ENCODE data around the gene ENOX1.

ENOX1 gene

DNA sequence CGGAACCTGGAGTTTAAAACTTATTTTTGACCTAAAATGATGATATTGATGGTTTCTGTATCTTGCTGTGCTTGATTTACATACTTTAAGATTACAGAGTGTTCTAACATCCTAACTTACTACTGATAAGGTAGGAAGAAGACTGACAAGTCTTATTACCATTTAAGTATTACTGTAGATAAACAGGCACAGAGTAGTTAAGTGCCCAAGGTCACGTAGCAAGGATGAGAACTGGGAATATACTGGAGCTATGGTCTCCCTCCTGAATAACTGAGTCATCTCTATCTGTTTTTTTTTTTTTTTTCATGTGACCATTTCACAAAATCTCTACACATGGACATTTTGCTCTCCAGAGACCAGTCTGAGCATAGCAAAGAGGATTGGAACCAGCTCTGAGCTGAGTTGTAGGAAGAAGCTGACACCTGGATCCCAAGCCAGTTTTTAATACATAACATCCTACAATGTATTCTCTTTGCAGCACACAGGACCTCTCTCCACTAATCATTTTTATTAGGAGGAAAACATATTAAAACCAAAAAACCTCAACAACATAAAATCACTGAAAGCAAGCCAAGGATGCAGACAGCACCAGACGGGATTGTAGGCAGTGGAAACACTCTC is 589.9 kb downstream of the ENOX1 start:
- Histone ChIP-seq H3K36me3 (ENCODE audit: control insufficient read depth in 4 of 4, insufficient read depth in 4 of 4, low read length in 3 of 4) (no peaks in the 10 kb centered on the region), H3K27ac (ENCODE audit: insufficient read depth in 1 of 2, low read depth in 1 of 2, low read length in 2 of 2, poor library complexity in 1 of 2, severe bottlenecking in 2 of 2) (no peak overlapping the region), H3K9me3 (ENCODE audit: control extremely low read depth in 1 of 5, control insufficient read depth in 4 of 5, insufficient read depth in 2 of 5, low read depth in 1 of 5, low read length in 4 of 5) (peaks cover 0 to 3% (median 0%) of the 10 kb centered on the region in 5 experiments), H3K4me1 (ENCODE audit: control extremely low read depth in 1 of 4, control insufficient read depth in 4 of 4, insufficient read depth in 4 of 4, low read length in 3 of 4) (no peaks in the 10 kb centered on the region), H3K27me3 (replicated peaks in 2 of 5; ENCODE audit: control insufficient read depth in 4 of 5, insufficient read depth in 5 of 5, low read length in 4 of 5) (no peaks in the 10 kb centered on the region), H3K4me3 (ENCODE audit: control insufficient read depth in 1 of 7, extremely low read depth in 1 of 7, insufficient read depth in 4 of 7, low read depth in 2 of 7, low read length in 6 of 7) (no peak overlapping the region)
- ChIA-PET CTCF (interaction anchor here (1.8 kb wide), 1 partner anchor 9 kb away, joined by 5 read pairs; no protein-coding TSS in a partner anchor), POLR2A (no interaction called here)
- DNase-seq = no peak
- 100% methylated on average over 1 of the region's 3 CpGs for WGBS (ENCODE audit: insufficient coverage)

DNA sequence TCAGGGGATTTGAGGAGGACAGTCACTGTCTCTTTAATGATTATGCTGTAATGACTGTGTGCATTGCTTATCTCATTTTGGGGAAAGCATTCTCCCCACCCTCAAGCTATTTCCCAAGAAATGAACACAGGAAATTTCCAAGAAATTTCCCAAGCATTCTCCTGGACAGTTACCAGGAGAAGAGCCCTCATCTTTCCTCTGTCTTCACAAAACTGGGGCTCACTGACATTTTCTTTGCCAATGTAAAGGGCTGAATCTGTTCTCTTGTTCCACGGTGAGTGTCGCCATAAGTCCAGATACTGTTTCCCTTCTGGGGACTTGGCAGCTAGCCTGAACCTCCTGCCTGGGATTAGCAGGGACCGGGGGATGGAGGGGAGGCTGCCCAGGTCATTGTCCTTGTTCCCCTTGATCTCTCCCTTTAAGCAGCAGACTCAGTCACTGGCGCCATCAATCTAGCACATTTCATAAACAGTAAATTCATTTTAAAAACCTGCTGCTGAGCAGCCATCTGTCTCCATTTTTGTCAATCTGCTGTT is 590.6 kb downstream of the ENOX1 start:
- no peaks in the 10 kb centered on the region for H3K4me1 ChIP-seq (ENCODE audit: control extremely low read depth in 1 of 4, control insufficient read depth in 4 of 4, insufficient read depth in 4 of 4, low read length in 3 of 4)
- no peaks in the 10 kb centered on the region for H3K36me3 ChIP-seq (ENCODE audit: control insufficient read depth in 4 of 4, insufficient read depth in 4 of 4, low read length in 3 of 4)
- no peak overlapping the region for H3K27ac ChIP-seq (ENCODE audit: insufficient read depth in 1 of 2, low read depth in 1 of 2, low read length in 2 of 2, poor library complexity in 1 of 2, severe bottlenecking in 2 of 2)
- ChIA-PET CTCF (no interaction called here), POLR2A (no interaction called here)
- no peak for DNase-seq
- H3K27me3 ChIP-seq (replicated peaks in 2 of 5; ENCODE audit: control insufficient read depth in 4 of 5, insufficient read depth in 5 of 5, low read length in 4 of 5) = no peaks in the 10 kb centered on the region
- WGBS (ENCODE audit: insufficient coverage) = 95% methylated on average over 3 of the region's 4 CpGs
- H3K9me3 ChIP-seq (ENCODE audit: control extremely low read depth in 1 of 5, control insufficient read depth in 4 of 5, insufficient read depth in 2 of 5, low read depth in 1 of 5, low read length in 4 of 5) = no peaks in the 10 kb centered on the region
- H3K4me3 ChIP-seq (ENCODE audit: control insufficient read depth in 1 of 7, extremely low read depth in 1 of 7, insufficient read depth in 4 of 7, low read depth in 2 of 7, low read length in 6 of 7) = no peak overlapping the region

DNA sequence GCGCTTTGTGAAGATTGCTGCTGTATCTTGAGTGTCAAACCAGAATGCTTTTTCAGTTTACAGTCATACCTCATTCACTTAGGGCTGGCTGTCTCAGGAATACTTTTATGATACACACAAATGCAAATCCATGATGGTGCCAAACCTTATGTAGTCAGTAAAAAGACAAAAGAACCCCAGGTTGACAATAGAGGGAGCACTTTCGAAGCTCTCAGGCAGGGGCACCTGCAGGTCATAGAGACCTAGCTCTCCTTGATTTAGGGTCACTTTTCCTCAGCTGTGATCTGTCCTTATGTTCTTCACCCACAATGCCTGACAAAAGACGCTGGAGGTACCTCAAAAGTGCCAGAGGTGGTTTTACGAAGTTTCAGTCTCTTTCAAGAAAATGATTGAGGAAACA is 591.2 kb downstream of the ENOX1 start:
- 98% methylated on average over 4 of the region's 4 CpGs for WGBS (ENCODE audit: insufficient coverage)
- no peaks in the 10 kb centered on the region for H3K36me3 ChIP-seq (ENCODE audit: control insufficient read depth in 4 of 4, insufficient read depth in 4 of 4, low read length in 3 of 4)
- H3K4me1 ChIP-seq (ENCODE audit: control extremely low read depth in 1 of 4, control insufficient read depth in 4 of 4, insufficient read depth in 4 of 4, low read length in 3 of 4) = no peaks in the 10 kb centered on the region
- H3K27me3 ChIP-seq (replicated peaks in 2 of 5; ENCODE audit: control insufficient read depth in 4 of 5, insufficient read depth in 5 of 5, low read length in 4 of 5) = no peaks in the 10 kb centered on the region
- DNase-seq = no peak
- H3K9me3 ChIP-seq (ENCODE audit: control extremely low read depth in 1 of 5, control insufficient read depth in 4 of 5, insufficient read depth in 2 of 5, low read depth in 1 of 5, low read length in 4 of 5) = no peaks in the 10 kb centered on the region
- ChIA-PET POLR2A (no interaction called here), CTCF (no interaction called here)
- H3K4me3 ChIP-seq (ENCODE audit: control insufficient read depth in 1 of 7, extremely low read depth in 1 of 7, insufficient read depth in 4 of 7, low read depth in 2 of 7, low read length in 6 of 7) = no peak overlapping the region
- no peak overlapping the region for H3K27ac ChIP-seq (ENCODE audit: insufficient read depth in 1 of 2, low read depth in 1 of 2, low read length in 2 of 2, poor library complexity in 1 of 2, severe bottlenecking in 2 of 2)

DNA sequence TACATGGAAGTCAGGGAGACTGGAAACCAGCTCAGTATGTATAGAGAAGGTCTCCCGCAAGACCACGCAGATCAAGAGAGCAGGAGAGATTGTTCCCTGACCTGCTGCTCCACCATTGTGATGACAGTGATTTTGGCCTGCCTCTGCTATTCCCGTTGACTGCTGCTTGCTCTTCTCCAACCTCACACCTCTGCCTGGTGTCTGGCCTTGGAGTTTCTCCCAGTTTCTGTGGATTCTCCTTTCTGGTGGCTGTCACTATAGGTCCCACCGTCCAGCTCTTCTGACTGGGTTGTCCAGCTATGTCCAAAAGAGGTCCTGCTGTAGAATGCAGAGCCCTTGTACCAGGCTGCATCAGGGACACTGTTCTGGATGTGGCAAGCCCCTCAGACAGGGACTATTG is 591.7 kb downstream of the ENOX1 start:
- CTCF ChIA-PET = no interaction called here
- 93% methylated on average over 4 of the region's 4 CpGs for WGBS (ENCODE audit: insufficient coverage)
- H3K27me3 ChIP-seq (replicated peaks in 2 of 5; ENCODE audit: control insufficient read depth in 4 of 5, insufficient read depth in 5 of 5, low read length in 4 of 5) = no peaks in the 10 kb centered on the region
- no peak for DNase-seq
- no peak overlapping the region for H3K4me3 ChIP-seq (ENCODE audit: control insufficient read depth in 1 of 7, extremely low read depth in 1 of 7, insufficient read depth in 4 of 7, low read depth in 2 of 7, low read length in 6 of 7)
- no peak overlapping the region for H3K27ac ChIP-seq (ENCODE audit: insufficient read depth in 1 of 2, low read depth in 1 of 2, low read length in 2 of 2, poor library complexity in 1 of 2, severe bottlenecking in 2 of 2)
- no peaks in the 10 kb centered on the region for H3K9me3 ChIP-seq (ENCODE audit: control extremely low read depth in 1 of 5, control insufficient read depth in 4 of 5, insufficient read depth in 2 of 5, low read depth in 1 of 5, low read length in 4 of 5)
- H3K36me3 ChIP-seq (ENCODE audit: control insufficient read depth in 4 of 4, insufficient read depth in 4 of 4, low read length in 3 of 4) = no peaks in the 10 kb centered on the region
- POLR2A ChIA-PET = no interaction called here
- H3K4me1 ChIP-seq (ENCODE audit: control extremely low read depth in 1 of 4, control insufficient read depth in 4 of 4, insufficient read depth in 4 of 4, low read length in 3 of 4) = no peaks in the 10 kb centered on the region

DNA sequence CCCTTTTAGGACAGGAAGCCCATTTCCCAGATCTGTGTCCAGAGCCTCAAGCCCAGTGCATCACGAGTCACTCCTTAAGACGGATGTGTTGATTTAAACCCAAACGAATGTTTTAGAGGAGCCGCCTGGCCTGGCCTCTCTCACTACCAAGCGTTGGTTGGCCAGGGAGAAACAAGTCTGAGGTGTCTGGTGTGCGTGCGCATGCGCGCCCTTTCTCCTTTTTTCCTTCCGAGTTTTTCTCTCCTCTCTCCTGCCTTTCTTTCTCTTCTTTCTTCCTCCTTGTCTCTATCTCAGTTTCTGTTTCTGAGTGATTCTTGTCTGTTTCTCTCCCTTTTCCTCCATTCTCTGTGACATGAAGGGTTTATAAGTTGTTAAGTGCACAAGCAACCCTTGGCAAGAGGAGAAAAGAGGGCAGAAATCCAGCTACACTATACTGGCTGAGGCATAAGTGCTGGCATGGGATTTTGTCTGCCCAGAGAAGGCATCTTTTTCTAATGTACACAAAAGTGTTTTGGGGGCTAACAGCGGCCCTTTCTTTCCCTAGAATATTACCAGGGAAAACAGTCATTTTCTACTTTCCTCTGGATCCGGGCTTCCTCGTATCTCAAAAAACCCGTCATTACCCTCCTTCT is 592.9 kb downstream of the ENOX1 start:
- H3K4me3 ChIP-seq (ENCODE audit: control insufficient read depth in 1 of 7, extremely low read depth in 1 of 7, insufficient read depth in 4 of 7, low read depth in 2 of 7, low read length in 6 of 7) = no peak overlapping the region
- no peak for DNase-seq
- POLR2A ChIA-PET = no interaction called here
- CTCF ChIA-PET = no interaction called here
- no peak overlapping the region for H3K27ac ChIP-seq (ENCODE audit: insufficient read depth in 1 of 2, low read depth in 1 of 2, low read length in 2 of 2, poor library complexity in 1 of 2, severe bottlenecking in 2 of 2)
- no peaks in the 10 kb centered on the region for H3K4me1 ChIP-seq (ENCODE audit: control extremely low read depth in 1 of 4, control insufficient read depth in 4 of 4, insufficient read depth in 4 of 4, low read length in 3 of 4)
- no peaks in the 10 kb centered on the region for H3K36me3 ChIP-seq (ENCODE audit: control insufficient read depth in 4 of 4, insufficient read depth in 4 of 4, low read length in 3 of 4)
- 100% methylated on average over 10 of the region's 14 CpGs for WGBS (ENCODE audit: insufficient coverage)
- H3K9me3 ChIP-seq (ENCODE audit: control extremely low read depth in 1 of 5, control insufficient read depth in 4 of 5, insufficient read depth in 2 of 5, low read depth in 1 of 5, low read length in 4 of 5) = no peaks in the 10 kb centered on the region
- H3K27me3 ChIP-seq (replicated peaks in 2 of 5; ENCODE audit: control insufficient read depth in 4 of 5, insufficient read depth in 5 of 5, low read length in 4 of 5) = no peaks in the 10 kb centered on the region

DNA sequence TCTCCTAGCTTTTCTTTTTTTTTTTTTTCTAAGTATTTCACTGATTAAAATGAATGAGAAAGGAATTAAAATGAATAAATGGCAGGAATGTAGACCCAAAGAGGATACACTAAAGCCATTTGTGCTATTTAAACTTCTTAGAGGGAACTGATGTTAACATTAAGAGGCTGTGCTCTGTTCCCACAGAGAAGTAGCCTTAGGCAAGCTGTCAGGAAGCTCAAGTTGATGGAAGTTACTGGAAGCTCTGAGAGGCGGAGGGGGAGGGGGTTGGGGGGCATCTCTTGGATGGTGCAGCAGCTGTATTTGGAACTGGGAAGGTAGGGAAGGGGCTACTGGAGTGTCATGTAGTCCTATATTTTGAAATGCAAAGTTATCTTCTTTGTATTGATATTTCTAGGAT is 595.2 kb downstream of the ENOX1 start:
- DNase-seq = no peak
- no CpG with 5 or more reads among the region's 1 CpG for WGBS (ENCODE audit: insufficient coverage)
- no peaks in the 10 kb centered on the region for H3K4me1 ChIP-seq (ENCODE audit: control extremely low read depth in 1 of 4, control insufficient read depth in 4 of 4, insufficient read depth in 4 of 4, low read length in 3 of 4)
- no peaks in the 10 kb centered on the region for H3K36me3 ChIP-seq (ENCODE audit: control insufficient read depth in 4 of 4, insufficient read depth in 4 of 4, low read length in 3 of 4)
- no peak overlapping the region for H3K27ac ChIP-seq (ENCODE audit: insufficient read depth in 1 of 2, low read depth in 1 of 2, low read length in 2 of 2, poor library complexity in 1 of 2, severe bottlenecking in 2 of 2)
- ChIA-PET POLR2A (no interaction called here), CTCF (interaction anchor here (0.6 kb wide), 1 partner anchor 16 kb away, joined by 3 read pairs; no protein-coding TSS in a partner anchor)
- H3K9me3 ChIP-seq (ENCODE audit: control extremely low read depth in 1 of 5, control insufficient read depth in 4 of 5, insufficient read depth in 2 of 5, low read depth in 1 of 5, low read length in 4 of 5) = no peaks in the 10 kb centered on the region
- no peaks in the 10 kb centered on the region for H3K27me3 ChIP-seq (replicated peaks in 2 of 5; ENCODE audit: control insufficient read depth in 4 of 5, insufficient read depth in 5 of 5, low read length in 4 of 5)
- H3K4me3 ChIP-seq (ENCODE audit: control insufficient read depth in 1 of 7, extremely low read depth in 1 of 7, insufficient read depth in 4 of 7, low read depth in 2 of 7, low read length in 6 of 7) = no peak overlapping the region

DNA sequence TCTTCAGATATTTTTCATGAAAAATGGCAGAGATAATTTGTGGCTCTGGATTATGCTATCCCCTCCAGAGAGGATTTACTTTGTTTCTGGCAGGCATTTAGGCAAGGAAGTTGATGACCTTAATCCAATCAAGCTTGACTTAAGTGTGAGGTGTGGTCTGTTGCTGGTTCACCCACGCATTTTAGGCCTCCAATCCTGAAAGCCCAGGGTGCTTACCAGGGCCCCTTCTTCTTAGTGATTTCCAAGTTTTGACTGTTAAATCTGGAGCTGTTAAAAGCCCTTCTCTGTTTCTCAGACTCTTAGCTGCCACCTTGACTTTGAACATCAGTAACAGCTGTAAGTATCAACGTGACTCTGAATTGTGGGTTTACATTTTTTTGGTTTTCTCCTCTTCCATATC is 601.5 kb downstream of the ENOX1 start:
- H3K4me1 ChIP-seq (ENCODE audit: control extremely low read depth in 1 of 4, control insufficient read depth in 4 of 4, insufficient read depth in 4 of 4, low read length in 3 of 4) = no peaks in the 10 kb centered on the region
- no peaks in the 10 kb centered on the region for H3K27me3 ChIP-seq (replicated peaks in 2 of 5; ENCODE audit: control insufficient read depth in 4 of 5, insufficient read depth in 5 of 5, low read length in 4 of 5)
- CTCF ChIA-PET = no interaction called here
- H3K4me3 ChIP-seq (ENCODE audit: control insufficient read depth in 1 of 7, extremely low read depth in 1 of 7, insufficient read depth in 4 of 7, low read depth in 2 of 7, low read length in 6 of 7) = no peak overlapping the region
- POLR2A ChIA-PET = no interaction called here
- DNase-seq = no peak
- WGBS (ENCODE audit: insufficient coverage) = no CpG with 5 or more reads among the region's 2 CpGs
- no peaks in the 10 kb centered on the region for H3K9me3 ChIP-seq (ENCODE audit: control extremely low read depth in 1 of 5, control insufficient read depth in 4 of 5, insufficient read depth in 2 of 5, low read depth in 1 of 5, low read length in 4 of 5)
- no peak overlapping the region for H3K27ac ChIP-seq (ENCODE audit: insufficient read depth in 1 of 2, low read depth in 1 of 2, low read length in 2 of 2, poor library complexity in 1 of 2, severe bottlenecking in 2 of 2)
- H3K36me3 ChIP-seq (ENCODE audit: control insufficient read depth in 4 of 4, insufficient read depth in 4 of 4, low read length in 3 of 4) = no peaks in the 10 kb centered on the region
